ENCODE results near the gene PHLDA1.
"Not testable (repeated sequence)": the region's sequence is repeated elsewhere in the genome, so short reads cannot be mapped to it uniquely, and the experiment has no call there.

The PHLDA1 gene

DNA sequence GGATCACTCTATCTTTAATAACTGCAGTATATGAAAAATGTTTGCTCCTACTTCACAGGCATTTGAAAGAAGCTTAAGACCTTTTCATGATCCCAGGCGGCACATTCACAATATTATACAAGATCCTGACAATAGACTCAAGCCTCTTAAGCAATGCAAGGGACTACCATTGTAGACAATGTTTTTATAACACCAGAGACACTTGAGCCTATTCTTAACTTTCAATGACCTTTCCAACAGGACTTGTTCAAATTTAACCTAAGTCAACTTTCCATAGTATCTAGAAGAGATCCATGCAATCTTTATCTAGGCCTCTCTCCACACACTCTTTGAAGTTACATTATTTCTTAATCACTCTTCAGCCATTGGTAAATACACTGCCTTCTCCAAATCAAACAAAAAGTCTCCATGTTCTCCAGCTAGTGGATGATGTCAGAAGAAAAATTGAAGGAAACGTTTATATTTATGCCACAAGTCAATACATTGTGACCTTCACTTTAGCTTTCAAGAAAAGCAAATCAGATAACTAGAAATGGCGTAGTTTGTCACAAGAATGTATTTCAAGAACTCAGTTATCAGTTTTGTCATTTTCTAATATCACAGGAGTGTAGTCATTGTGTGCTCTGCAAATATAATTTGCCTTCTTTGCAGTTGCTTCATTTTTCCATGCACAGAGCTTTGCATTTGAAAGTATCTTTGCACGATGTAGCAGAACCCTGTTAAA, 41.2 kb downstream of the PHLDA1 start:
- Histone ChIP-seq H3K4me1 (ENCODE audit: control insufficient read depth in 1 of 2, insufficient read depth in 1 of 2, low read depth in 1 of 2, low read length in 1 of 2) (no peaks in the 10 kb centered on the region), H3K27me3 (peaks cover 4% of the 10 kb centered on the region), H3K4me3 (ENCODE audit: low read depth in 1 of 2, low read length in 1 of 2) (no peak overlapping the region), H3K9me3 (no peaks in the 10 kb centered on the region), H3K27ac (no peak overlapping the region), H3K36me3 (no peaks in the 10 kb centered on the region)
- no peak for TF ChIP-seq CTCF (IDR thresholded peaks at IDR 0.05)

DNA sequence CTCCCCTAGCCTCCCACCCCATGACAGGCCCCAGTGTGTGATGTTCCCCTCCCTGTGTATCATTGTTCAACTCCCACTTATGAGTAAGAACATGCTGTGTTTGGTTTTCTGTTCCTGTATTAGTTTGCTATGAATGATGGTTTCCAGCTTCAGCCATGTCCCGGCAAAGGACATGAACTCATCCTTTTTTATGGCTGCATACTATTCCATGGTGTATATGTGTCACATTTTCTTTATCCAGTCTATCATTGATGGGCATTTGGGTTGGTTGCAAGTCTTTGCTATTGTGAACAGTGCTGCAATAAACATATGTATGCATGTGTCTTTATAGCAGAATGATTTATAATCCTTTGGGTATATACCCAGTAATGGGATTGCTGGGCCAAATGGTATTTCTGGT, 43.9 kb downstream of the PHLDA1 start:
- not testable (repeated sequence) for H3K4me1 ChIP-seq (ENCODE audit: control insufficient read depth in 1 of 2, insufficient read depth in 1 of 2, low read depth in 1 of 2, low read length in 1 of 2); H3K4me3 ChIP-seq (ENCODE audit: low read depth in 1 of 2, low read length in 1 of 2); H3K36me3 ChIP-seq; H3K9me3 ChIP-seq; H3K27me3 ChIP-seq; H3K27ac ChIP-seq

DNA sequence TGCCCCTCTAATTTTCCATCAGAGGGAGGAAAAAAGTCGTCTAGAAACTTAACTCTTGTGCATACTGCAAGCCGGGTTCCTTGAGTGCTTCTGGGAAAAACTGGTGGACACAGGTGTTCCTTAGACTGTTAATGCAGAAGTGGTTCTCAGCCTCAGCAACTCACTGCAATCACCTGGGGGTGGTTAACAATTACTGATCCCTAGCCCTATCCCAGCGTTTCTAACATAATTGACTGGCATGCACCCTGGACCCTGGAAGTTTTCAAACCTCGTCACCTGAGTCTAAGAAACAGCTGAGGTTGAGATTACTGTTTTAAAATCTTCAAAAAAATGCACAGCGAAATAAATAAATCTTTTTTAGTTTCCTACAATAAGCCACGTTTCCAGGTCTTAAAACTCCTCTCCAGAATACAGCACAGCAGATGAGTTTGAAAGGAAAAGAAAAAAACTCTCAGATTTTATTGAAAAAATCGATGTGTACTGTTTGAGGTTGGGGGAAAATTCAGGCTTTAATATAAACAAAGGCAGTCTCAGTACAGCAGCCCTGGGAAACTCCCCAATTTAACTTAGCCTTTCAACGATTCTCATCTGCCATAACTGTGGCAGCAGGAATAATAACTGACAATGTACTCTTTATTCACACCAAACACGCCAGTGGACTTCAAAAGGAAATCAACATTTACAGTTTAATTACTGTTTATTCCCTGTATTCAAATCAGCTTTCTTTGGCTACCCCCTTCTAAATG, 45.4 kb downstream of the PHLDA1 start:
- TF ChIP-seq CTCF (IDR thresholded peaks at IDR 0.05), result no peak
- no peak overlapping the region for H3K27ac ChIP-seq
- H3K27me3 ChIP-seq, result no peaks in the 10 kb centered on the region
- H3K36me3 ChIP-seq, result no peaks in the 10 kb centered on the region
- no peaks in the 10 kb centered on the region for H3K9me3 ChIP-seq
- no peaks in the 10 kb centered on the region for H3K4me1 ChIP-seq (ENCODE audit: control insufficient read depth in 1 of 2, insufficient read depth in 1 of 2, low read depth in 1 of 2, low read length in 1 of 2)
- H3K4me3 ChIP-seq (ENCODE audit: low read depth in 1 of 2, low read length in 1 of 2), result no peak overlapping the region

GRCh38 chr12:75985566-75985965, 46.0 kb downstream of the PHLDA1 start:
- no peak overlapping the region for H3K27ac ChIP-seq
- no peak overlapping the region for H3K4me3 ChIP-seq (ENCODE audit: low read depth in 1 of 2, low read length in 1 of 2)
- H3K36me3 ChIP-seq, result no peaks in the 10 kb centered on the region
- no peaks in the 10 kb centered on the region for H3K9me3 ChIP-seq
- H3K27me3 ChIP-seq, result no peaks in the 10 kb centered on the region
- H3K4me1 ChIP-seq (ENCODE audit: control insufficient read depth in 1 of 2, insufficient read depth in 1 of 2, low read depth in 1 of 2, low read length in 1 of 2), result no peaks in the 10 kb centered on the region
- no peak for TF ChIP-seq CTCF (IDR thresholded peaks at IDR 0.05)

GRCh38 chr12:75984577-75985182, 46.9 kb downstream of the PHLDA1 start:
- no peaks in the 10 kb centered on the region for H3K36me3 ChIP-seq
- H3K9me3 ChIP-seq, result no peaks in the 10 kb centered on the region
- no peaks in the 10 kb centered on the region for H3K4me1 ChIP-seq (ENCODE audit: control insufficient read depth in 1 of 2, insufficient read depth in 1 of 2, low read depth in 1 of 2, low read length in 1 of 2)
- H3K27me3 ChIP-seq, result no peaks in the 10 kb centered on the region
- H3K4me3 ChIP-seq (ENCODE audit: low read depth in 1 of 2, low read length in 1 of 2), result no peak overlapping the region
- TF ChIP-seq CTCF (IDR thresholded peaks at IDR 0.05), result no peak
- H3K27ac ChIP-seq, result no peak overlapping the region

DNA sequence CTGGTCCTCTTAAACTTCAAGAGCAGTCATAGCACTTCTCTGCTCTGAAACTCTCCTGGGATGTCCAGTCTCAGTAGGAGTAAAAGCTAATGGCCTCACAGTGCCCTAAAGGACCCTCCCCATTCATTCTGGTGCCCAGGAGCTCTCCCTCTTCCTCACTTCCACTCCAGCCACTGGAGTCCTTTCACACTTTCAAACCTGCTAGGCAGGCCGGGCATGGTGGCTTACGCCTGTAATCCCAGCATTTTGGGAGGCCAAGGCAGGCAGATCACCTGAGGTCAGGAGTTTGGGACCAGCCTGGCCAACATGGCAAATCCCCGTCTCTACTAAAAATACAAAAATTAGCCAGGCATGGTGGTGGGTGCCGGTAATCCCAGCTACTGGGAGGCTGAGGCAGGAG, 47.7 kb downstream of the PHLDA1 start:
- not testable (repeated sequence) for H3K27ac ChIP-seq; H3K4me3 ChIP-seq (ENCODE audit: low read depth in 1 of 2, low read length in 1 of 2); H3K27me3 ChIP-seq; H3K9me3 ChIP-seq; H3K4me1 ChIP-seq (ENCODE audit: control insufficient read depth in 1 of 2, insufficient read depth in 1 of 2, low read depth in 1 of 2, low read length in 1 of 2); H3K36me3 ChIP-seq
